HG03565 (cell line): ENCODE results near the gene RPAP2.
A peak's percentile ranks its signal among the peaks of the same experiment; 100 is the strongest.
"Not testable (repeated sequence)": the region's sequence is repeated elsewhere in the genome, so short reads cannot be mapped to it uniquely, and the experiment has no call there.

Experiments
- ATAC-seq: cut with Tn5 transposase; IDR thresholded peaks from one replicate; pipeline ENCODE4 v1.9.1; 2021; ENCODE audit warnings: mild to moderate bottlenecking, moderate library complexity; ENCODE audit not compliant: unreplicated experiment

Gene RPAP2

GRCh38 chr1:92298573-92299476 lies at the start of gene RPAP2, which contains the start of gene GLMN:
RPAP2 (plus strand) TSS chr1:92299059; CDS start chr1:92299074, 15 bp downstream.
GLMN (minus strand) TSS chr1:92298987; CDS start chr1:92297999, 988 bp downstream.
- peak; percentile 95 for ATAC-seq

GRCh38 chr1:92254714-92255113 lies 44.1 kb upstream of the RPAP2 start:
- not testable (repeated sequence) for ATAC-seq

- no peak for ATAC-seq
Observed at GRCh38 chr1:92259350-92259749, 39.5 kb upstream of the RPAP2 start.

GRCh38 chr1:92262516-92262915 lies 36.3 kb upstream of the RPAP2 start:
- no peak for ATAC-seq

- no peak for ATAC-seq
Observed at GRCh38 chr1:92273039-92273438, 25.8 kb upstream of the RPAP2 start.

- no peak for ATAC-seq
Observed at GRCh38 chr1:92274939-92275338, 23.9 kb upstream of the RPAP2 start.

GRCh38 chr1:92276082-92276481 lies 22.8 kb upstream of the RPAP2 start:
- ATAC-seq: no peak

- ATAC-seq: no peak
Observed at GRCh38 chr1:92277105-92277723, 21.6 kb upstream of the RPAP2 start.

GRCh38 chr1:92279781-92280180 lies 19.1 kb upstream of the RPAP2 start:
- ATAC-seq: not testable (repeated sequence)

GRCh38 chr1:92281411-92281810 lies 17.4 kb upstream of the RPAP2 start:
- not testable (repeated sequence) for ATAC-seq

GRCh38 chr1:92291372-92291999 lies 7.4 kb upstream of the RPAP2 start:
- no peak for ATAC-seq

GRCh38 chr1:92298213-92298572 lies 666 bp upstream of the RPAP2 start:
- ATAC-seq: no peak

GRCh38 chr1:92299477-92300150 lies 755 bp downstream of the RPAP2 start:
- no peak for ATAC-seq

- ATAC-seq: no peak
Observed at GRCh38 chr1:92301021-92301420, 2.2 kb downstream of the RPAP2 start.

GRCh38 chr1:92306020-92306419 lies 7.2 kb downstream of the RPAP2 start:
- no peak for ATAC-seq

- ATAC-seq: no peak
Observed at GRCh38 chr1:92307980-92308379, 9.1 kb downstream of the RPAP2 start.

- ATAC-seq: no peak
Observed at GRCh38 chr1:92310185-92310597, 11.3 kb downstream of the RPAP2 start.

GRCh38 chr1:92314024-92314423 lies 15.2 kb downstream of the RPAP2 start:
- no peak for ATAC-seq

- ATAC-seq: no peak
Observed at GRCh38 chr1:92315766-92316599, 17.1 kb downstream of the RPAP2 start.

- no peak for ATAC-seq
Observed at GRCh38 chr1:92317836-92318493, 19.1 kb downstream of the RPAP2 start.
